ENCODE data around the gene CERT1. TPM values are rescaled to one million over a fixed set of nuclear protein-coding genes. Genes with fewer than 3 reads are reported as not detected.

Gene CERT1
- total RNA-seq, 4 donors from 2014 or later: 23.3 to 32.3 (median 30.6) TPM

GRCh38 chr5:75481024-75481423 is 30.4 kb downstream of the CERT1 start:
- H3K4me3 ChIP-seq (ENCODE audit: low read depth, poor library complexity, severe bottlenecking): no peak overlapping the region
- DNase-seq (ENCODE audit: low spot score in 2 of 2): no peak
- intact Hi-C loops (cut with DNase I; ENCODE audit: low total_unique reads): no loop called here
- WGBS, 2 donors: 96% methylated on average over 4 of the region's 4 CpGs
- TF ChIP-seq, protein P1, sequence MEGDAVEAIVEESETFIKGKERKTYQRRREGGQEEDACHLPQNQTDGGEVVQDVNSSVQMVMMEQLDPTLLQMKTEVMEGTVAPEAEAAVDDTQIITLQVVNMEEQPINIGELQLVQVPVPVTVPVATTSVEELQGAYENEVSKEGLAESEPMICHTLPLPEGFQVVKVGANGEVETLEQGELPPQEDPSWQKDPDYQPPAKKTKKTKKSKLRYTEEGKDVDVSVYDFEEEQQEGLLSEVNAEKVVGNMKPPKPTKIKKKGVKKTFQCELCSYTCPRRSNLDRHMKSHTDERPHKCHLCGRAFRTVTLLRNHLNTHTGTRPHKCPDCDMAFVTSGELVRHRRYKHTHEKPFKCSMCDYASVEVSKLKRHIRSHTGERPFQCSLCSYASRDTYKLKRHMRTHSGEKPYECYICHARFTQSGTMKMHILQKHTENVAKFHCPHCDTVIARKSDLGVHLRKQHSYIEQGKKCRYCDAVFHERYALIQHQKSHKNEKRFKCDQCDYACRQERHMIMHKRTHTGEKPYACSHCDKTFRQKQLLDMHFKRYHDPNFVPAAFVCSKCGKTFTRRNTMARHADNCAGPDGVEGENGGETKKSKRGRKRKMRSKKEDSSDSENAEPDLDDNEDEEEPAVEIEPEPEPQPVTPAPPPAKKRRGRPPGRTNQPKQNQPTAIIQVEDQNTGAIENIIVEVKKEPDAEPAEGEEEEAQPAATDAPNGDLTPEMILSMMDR (IDR thresholded peaks at IDR 0.05): no peak
- no peak for TF ChIP-seq POLR2A (IDR thresholded peaks at IDR 0.05)

DNA sequence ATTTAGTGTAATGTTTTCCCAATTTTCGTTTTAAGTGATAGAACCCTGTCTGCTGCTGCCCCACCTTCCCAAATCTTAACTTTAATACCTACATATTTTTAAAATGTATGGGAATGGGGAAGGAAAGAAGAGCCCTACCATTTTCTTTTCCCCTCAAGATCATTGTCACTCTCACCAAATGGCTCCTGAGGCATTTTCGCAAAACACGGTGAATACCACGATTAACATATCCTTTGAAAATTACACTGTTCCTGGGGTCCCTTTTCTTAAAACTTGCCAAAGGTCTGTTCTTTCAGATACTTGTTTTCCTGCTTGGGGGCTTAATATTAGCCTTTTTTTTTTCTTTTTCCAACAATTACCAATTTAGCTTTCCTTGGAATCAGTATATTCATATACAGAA is 36.1 kb downstream of the CERT1 start:
- DNase-seq (ENCODE audit: low spot score in 2 of 2): no peak
- intact Hi-C loops (cut with DNase I; ENCODE audit: low total_unique reads): no loop called here
- WGBS, 2 donors: 85 to 87% methylated on average over 4 of the region's 4 CpGs
- TF ChIP-seq, protein P1 (IDR thresholded peaks at IDR 0.05): no peak
- TF ChIP-seq POLR2A (IDR thresholded peaks at IDR 0.05): no peak
- H3K4me3 ChIP-seq (ENCODE audit: low read depth, poor library complexity, severe bottlenecking): no peak overlapping the region

DNA sequence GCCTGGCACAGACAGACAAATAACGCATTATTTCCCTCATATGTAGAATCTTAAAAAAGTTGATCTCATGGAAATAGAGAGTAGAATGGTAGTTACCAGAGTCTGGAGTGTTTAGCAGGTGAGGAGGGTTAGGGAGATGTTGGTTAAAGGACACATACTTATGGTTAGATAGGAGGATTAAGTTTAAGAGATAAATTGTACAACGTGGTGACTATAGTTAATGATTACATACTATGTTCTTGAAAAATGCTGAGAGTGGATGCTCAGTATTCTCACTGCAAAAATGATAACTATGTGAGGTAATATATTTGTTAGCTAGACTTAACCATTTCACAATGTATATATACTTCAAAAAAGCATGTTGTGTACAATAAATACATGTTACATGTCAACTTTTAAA is 38.0 kb downstream of the CERT1 start:
- DNase-seq (ENCODE audit: low spot score in 2 of 2): no peak
- WGBS, 2 donors: 81 to 88% methylated on average over 2 of the region's 2 CpGs
- TF ChIP-seq, protein P1 (IDR thresholded peaks at IDR 0.05): no peak
- TF ChIP-seq POLR2A (IDR thresholded peaks at IDR 0.05): no peak
- intact Hi-C loops (cut with DNase I; ENCODE audit: low total_unique reads): no loop called here
- no peak overlapping the region for H3K4me3 ChIP-seq (ENCODE audit: low read depth, poor library complexity, severe bottlenecking)

DNA sequence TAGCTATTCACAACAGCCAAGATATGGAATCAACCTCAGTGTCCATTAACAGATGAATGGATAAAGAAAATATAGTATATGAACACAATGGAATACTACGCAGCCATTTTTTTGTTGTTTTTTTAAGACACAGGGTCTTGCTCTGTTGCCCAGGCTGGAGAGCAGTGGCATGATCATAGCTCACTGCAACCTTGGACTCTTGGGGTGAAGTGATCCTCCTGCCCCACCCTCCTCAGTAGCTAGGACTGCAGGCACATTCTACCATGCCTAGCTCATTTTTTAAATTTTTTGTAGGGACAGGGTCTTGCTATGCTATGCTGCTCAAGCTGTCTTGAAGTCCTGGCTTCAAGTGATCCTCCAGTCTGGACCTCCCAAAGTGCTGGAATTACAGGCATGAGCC is 38.5 kb downstream of the CERT1 start:
- H3K4me3 ChIP-seq (ENCODE audit: low read depth, poor library complexity, severe bottlenecking): no peak overlapping the region
- no peak for TF ChIP-seq POLR2A (IDR thresholded peaks at IDR 0.05)
- TF ChIP-seq, protein P1 (IDR thresholded peaks at IDR 0.05): no peak
- intact Hi-C loops (cut with DNase I; ENCODE audit: low total_unique reads): no loop called here
- no peak for DNase-seq (ENCODE audit: low spot score in 2 of 2)
- 96 to 100% methylated on average over 1 of the region's 1 CpG for WGBS, 2 donors

GRCh38 chr5:75471193-75471592 is 40.2 kb downstream of the CERT1 start:
- WGBS, 2 donors: 95 to 97% methylated on average over 2 of the region's 2 CpGs
- H3K4me3 ChIP-seq (ENCODE audit: low read depth, poor library complexity, severe bottlenecking): no peak overlapping the region
- no peak for DNase-seq (ENCODE audit: low spot score in 2 of 2)
- no peak for TF ChIP-seq POLR2A (IDR thresholded peaks at IDR 0.05)
- TF ChIP-seq, protein P1 (IDR thresholded peaks at IDR 0.05): no peak
- intact Hi-C loops (cut with DNase I; ENCODE audit: low total_unique reads): no loop called here

DNA sequence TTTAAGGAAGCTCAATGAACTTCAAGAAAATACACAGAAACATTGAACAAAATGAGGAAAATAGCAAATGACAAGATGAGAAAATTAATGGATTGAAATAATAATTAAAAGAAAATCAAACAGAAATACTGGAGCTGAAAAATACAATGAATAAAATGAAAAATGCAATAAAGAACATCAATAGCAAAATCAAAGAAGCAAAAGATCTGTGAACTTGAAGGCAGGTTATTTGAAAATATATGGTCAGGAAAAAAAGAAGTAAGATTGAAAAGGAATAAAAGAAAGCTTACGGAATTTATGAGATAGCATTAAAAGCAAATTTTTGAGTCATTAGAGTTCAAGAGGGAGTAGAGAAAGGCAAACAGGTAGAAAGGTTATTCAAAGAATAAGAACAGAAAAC is 42.4 kb downstream of the CERT1 start:
- no peak for DNase-seq (ENCODE audit: low spot score in 2 of 2)
- TF ChIP-seq, protein P1 (IDR thresholded peaks at IDR 0.05): no peak
- H3K4me3 ChIP-seq (ENCODE audit: low read depth, poor library complexity, severe bottlenecking): no peak overlapping the region
- 94 to 100% methylated on average over 1 of the region's 1 CpG for WGBS, 2 donors
- intact Hi-C loops (cut with DNase I; ENCODE audit: low total_unique reads): no loop called here
